A673 (cell line): ENCODE data around the gene KIAA1549. TPM values are rescaled to one million over a fixed set of nuclear protein-coding genes. Genes with fewer than 3 reads are reported as not detected.

Experiments used
- BruUV-seq: library from RNA; stranded (reverse); fragments of 400-500 nt; replicated peaks from 2 replicates; lab custom pipeline; 2021; lab: Mats Ljungman, UMichigan
- CTCF ChIA-PET: fragments of 300-600 bp; sonication (Branson Sonifier 250); formaldehyde crosslinking; loops from one replicate; lab custom pipeline; 2022; ENCODE audit warnings: antibody characterized with exemption; lab: Charles Lee
- POLR2A ChIA-PET: fragments of 300-600 bp; sonication (Branson Sonifier 250); formaldehyde crosslinking; loops from one replicate; lab custom pipeline; 2022; ENCODE audit warnings: antibody characterized with exemption; ENCODE audit not compliant: low non-redundant PET; lab: Charles Lee
- DNase-seq: peaks from one replicate; pipeline ENCODE4 v3.0.0-alpha.2; 2015; ENCODE audit warnings: low spot score
- H3K27ac ChIP-seq: fragments of 200-600 bp; sonication (generic); 2 replicates; pipeline ENCODE4 v1.5.1; 2016; ENCODE audit warnings: mixed run types, low read depth, mild to moderate bottlenecking, mixed read lengths, antibody characterized with exemption, low read length; ENCODE audit not compliant: poor library complexity, severe bottlenecking
- H3K27me3 ChIP-seq: fragments of 200-600 bp; sonication (generic); replicated peaks from 2 replicates; pipeline ENCODE4 v1.6.1; 2017; ENCODE audit warnings: mixed run types, low read depth, mild to moderate bottlenecking, mixed read lengths, antibody characterized with exemption, low read length; ENCODE audit not compliant: insufficient read depth, poor library complexity
- H3K36me3 ChIP-seq: fragments of 200-600 bp; sonication (generic); 2 replicates; pipeline ENCODE4 v1.6.1; 2016; ENCODE audit warnings: mixed run types, mild to moderate bottlenecking, mixed read lengths, antibody characterized with exemption, low read length; ENCODE audit not compliant: insufficient read depth, poor library complexity, severe bottlenecking
- H3K4me1 ChIP-seq: fragments of 200-600 bp; sonication (generic); 2 replicates; pipeline ENCODE4 v1.6.1; 2017; ENCODE audit warnings: mixed run types, mild to moderate bottlenecking, mixed read lengths, antibody characterized with exemption, low read length; ENCODE audit not compliant: insufficient read depth, poor library complexity, severe bottlenecking
- H3K4me3 ChIP-seq: fragments of 200-600 bp; sonication (generic); 2 replicates; pipeline ENCODE4 v1.5.1; 2016; ENCODE audit warnings: low read depth, mixed run types, mild to moderate bottlenecking, mixed read lengths, low read length; ENCODE audit not compliant: poor library complexity, severe bottlenecking
- H3K9me3 ChIP-seq: fragments of 200-600 bp; sonication (generic); 2 replicates; pipeline ENCODE4 v1.6.1; 2016; ENCODE audit warnings: mixed run types, low read depth, mild to moderate bottlenecking, mixed read lengths, antibody characterized with exemption, low read length; ENCODE audit not compliant: poor library complexity, severe bottlenecking
- EZH2 ChIP-seq: fragments of 200-600 bp; sonication (generic); IDR thresholded peaks from 2 replicates; pipeline ENCODE4 v1.6.1; 2017; ENCODE audit warnings: borderline replicate concordance, low read depth, mild to moderate bottlenecking, mixed read lengths, antibody characterized with exemption, low read length; ENCODE audit not compliant: poor library complexity, severe bottlenecking
- intact Hi-C: fragments of 100-400 bp; cut with micrococcal nuclease; formaldehyde crosslinking; loops from one replicate; pipeline ENCODE4 v1.10.0; 2022; ENCODE audit not compliant: unreplicated experiment
- total RNA-seq: library from RNA; stranded (reverse); gene quantifications from 2 replicates; pipeline ENCODE4 v1.2.3, GENCODE V29; 2021
- TF ChIP-seq, protein P1 (sequence below): fragments of 300-800, 200-600 bp; sonication (generic); conservative IDR thresholded peaks from 2 replicates; pipeline ENCODE4 v1.5.1; 2017; ENCODE audit warnings: low read depth, mild to moderate bottlenecking, antibody characterized with exemption, low read length, moderate library complexity, mixed read lengths

KIAA1549 gene
- total RNA-seq, 1 experiment from 2014 or later = 2.5 TPM

DNA sequence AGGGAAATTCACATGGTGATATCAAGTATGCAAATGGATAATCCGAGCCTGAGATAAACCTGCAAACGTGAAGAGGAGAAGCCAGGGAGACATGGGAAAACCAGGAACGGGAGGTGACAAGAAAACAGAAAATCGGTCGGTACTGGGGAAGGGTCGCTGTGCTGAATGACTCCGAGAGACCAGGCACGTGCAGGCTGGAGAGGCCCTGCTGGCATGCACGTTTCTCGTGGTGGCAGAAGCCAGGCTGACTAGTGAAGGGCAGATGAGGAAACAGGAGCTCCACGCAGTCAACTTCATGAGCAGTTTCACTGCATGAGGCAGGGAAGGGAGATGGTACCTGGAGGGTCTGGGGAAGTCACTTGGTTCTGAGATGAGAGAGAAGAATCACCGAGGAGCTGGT is 48.3 kb downstream of the KIAA1549 start:
- H3K36me3 ChIP-seq = no peaks in the 10 kb centered on the region
- ChIA-PET POLR2A (no interaction called here), CTCF (no interaction called here)
- no TSS peak for BruUV-seq
- no peak for TF ChIP-seq EZH2
- TF ChIP-seq, protein P1, sequence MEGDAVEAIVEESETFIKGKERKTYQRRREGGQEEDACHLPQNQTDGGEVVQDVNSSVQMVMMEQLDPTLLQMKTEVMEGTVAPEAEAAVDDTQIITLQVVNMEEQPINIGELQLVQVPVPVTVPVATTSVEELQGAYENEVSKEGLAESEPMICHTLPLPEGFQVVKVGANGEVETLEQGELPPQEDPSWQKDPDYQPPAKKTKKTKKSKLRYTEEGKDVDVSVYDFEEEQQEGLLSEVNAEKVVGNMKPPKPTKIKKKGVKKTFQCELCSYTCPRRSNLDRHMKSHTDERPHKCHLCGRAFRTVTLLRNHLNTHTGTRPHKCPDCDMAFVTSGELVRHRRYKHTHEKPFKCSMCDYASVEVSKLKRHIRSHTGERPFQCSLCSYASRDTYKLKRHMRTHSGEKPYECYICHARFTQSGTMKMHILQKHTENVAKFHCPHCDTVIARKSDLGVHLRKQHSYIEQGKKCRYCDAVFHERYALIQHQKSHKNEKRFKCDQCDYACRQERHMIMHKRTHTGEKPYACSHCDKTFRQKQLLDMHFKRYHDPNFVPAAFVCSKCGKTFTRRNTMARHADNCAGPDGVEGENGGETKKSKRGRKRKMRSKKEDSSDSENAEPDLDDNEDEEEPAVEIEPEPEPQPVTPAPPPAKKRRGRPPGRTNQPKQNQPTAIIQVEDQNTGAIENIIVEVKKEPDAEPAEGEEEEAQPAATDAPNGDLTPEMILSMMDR = no peak
- H3K27ac ChIP-seq = no peak overlapping the region
- H3K4me3 ChIP-seq = no peak overlapping the region
- intact Hi-C loops = no loop called here
- no peaks in the 10 kb centered on the region for H3K27me3 ChIP-seq
- H3K9me3 ChIP-seq = no peaks in the 10 kb centered on the region
- H3K4me1 ChIP-seq = peaks cover 10% of the 10 kb centered on the region
- DNase-seq = no peak

DNA sequence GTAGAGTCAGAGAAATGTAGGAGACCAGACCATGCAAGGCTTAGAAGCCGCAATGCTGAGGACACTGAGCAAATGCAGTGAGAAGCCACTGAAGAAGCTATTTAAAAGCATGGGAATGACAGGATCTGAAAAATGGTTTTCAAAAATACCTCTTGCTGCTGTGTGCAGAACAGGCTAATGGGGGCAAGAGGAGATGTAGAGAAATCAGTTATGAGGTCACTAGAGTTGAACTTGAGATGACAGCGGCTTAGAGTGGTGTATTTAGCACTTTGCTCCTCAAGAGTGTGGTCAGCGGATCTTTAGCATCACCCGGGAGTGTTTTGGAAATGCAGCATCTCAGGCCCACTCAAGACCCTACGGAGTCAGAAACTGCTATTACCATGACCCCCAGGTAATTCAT is 48.8 kb downstream of the KIAA1549 start:
- H3K27me3 ChIP-seq = no peaks in the 10 kb centered on the region
- intact Hi-C loops = no loop called here
- peaks cover 10% of the 10 kb centered on the region for H3K4me1 ChIP-seq
- DNase-seq = no peak
- no peaks in the 10 kb centered on the region for H3K9me3 ChIP-seq
- CTCF ChIA-PET = no interaction called here
- H3K27ac ChIP-seq = no peak overlapping the region
- no TSS peak for BruUV-seq
- no peaks in the 10 kb centered on the region for H3K36me3 ChIP-seq
- TF ChIP-seq, protein P1 = no peak
- TF ChIP-seq EZH2 = no peak
- no peak overlapping the region for H3K4me3 ChIP-seq
- POLR2A ChIA-PET = no interaction called here

DNA sequence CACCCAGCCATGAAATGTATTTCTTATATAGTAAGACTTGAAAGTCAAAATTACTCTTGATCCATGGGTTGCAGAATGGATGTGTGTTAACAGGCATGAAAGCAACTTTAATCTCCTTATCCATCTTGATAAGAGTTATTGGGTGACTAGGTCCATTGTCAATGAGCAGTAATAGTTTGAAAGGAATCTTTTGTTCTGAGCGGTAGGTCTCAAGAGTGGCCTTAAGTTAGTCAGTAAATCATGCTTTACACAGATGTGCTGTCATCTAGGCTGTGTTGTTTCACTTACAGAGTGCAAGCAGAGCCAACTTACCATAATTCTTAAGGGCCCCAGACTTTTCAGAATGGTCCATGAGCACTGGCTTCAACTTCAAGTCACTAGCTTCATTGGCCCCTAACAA is 51.2 kb downstream of the KIAA1549 start:
- Histone ChIP-seq H3K27me3 (no peaks in the 10 kb centered on the region), H3K9me3 (no peaks in the 10 kb centered on the region), H3K4me3 (no peak overlapping the region), H3K36me3 (no peaks in the 10 kb centered on the region), H3K27ac (no peak overlapping the region), H3K4me1 (peaks cover 8% of the 10 kb centered on the region)
- intact Hi-C loops = no loop called here
- no peak for TF ChIP-seq EZH2
- TF ChIP-seq, protein P1 = no peak
- BruUV-seq = no TSS peak
- DNase-seq = no peak
- ChIA-PET CTCF (no interaction called here), POLR2A (no interaction called here)
